ENCODE data around the gene NSD1.

NSD1 gene

DNA sequence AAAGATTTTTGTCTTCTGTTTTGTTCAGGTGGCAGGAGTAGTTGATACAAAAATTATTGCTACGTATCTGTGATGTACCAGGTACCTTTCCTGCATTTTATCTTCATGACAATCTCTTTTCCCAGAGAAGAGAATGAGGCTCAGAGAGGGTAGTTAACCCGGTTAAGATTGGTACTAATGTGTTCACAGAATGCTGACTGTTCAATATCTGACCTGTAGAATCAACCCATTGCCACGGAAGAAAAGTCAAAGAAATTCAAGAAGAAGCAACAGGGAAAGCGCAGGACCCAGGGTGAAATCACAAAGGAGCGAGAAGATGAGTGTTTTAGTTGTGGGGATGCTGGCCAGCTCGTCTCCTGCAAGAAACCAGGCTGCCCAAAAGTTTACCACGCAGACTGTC, 158.2 kb downstream of the NSD1 start:
- Histone ChIP-seq H2BK15ac (ENCODE audit: low read depth, poor library complexity, severe bottlenecking) (no peak overlapping the region), H2BK120ac (ENCODE audit: low read depth, low read length) (no peak overlapping the region), H4K8ac (ENCODE audit: low read length) (no peak overlapping the region), H2AK5ac (ENCODE audit: low read length, severe bottlenecking) (no peak overlapping the region), H3K14ac (ENCODE audit: low read length in 2 of 2) (no peak overlapping the region), H3K18ac (ENCODE audit: low read depth in 1 of 2, low read length in 2 of 2) (no peak overlapping the region), H3K4me1 (ENCODE audit: control insufficient read depth, insufficient read depth, low read depth, low read length) (no peaks in the 10 kb centered on the region), H3K9me3 (ENCODE audit: control insufficient read depth, low read length) (no peaks in the 10 kb centered on the region), H2AFZ (ENCODE audit: low read depth, low read length) (no peak overlapping the region), H3K4me3 (ENCODE audit: insufficient read depth in 1 of 2, low read depth in 1 of 2, low read length in 2 of 2) (no peak overlapping the region), H3K27me3 (ENCODE audit: control insufficient read depth in 1 of 2, insufficient read depth in 1 of 2, low read length in 2 of 2) (no peaks in the 10 kb centered on the region), H3K4me2 (ENCODE audit: low read length, poor library complexity, severe bottlenecking) (no peak overlapping the region), H3K36me3 (ENCODE audit: control insufficient read depth in 1 of 2, insufficient read depth in 2 of 2, low read depth in 1 of 2, low read length in 2 of 2) (peaks cover 54 to 90% of the 10 kb centered on the region in 2 experiments), H3K27ac (ENCODE audit: low read length, poor library complexity, severe bottlenecking) (no peak overlapping the region), H3K79me1 (replicated peaks; ENCODE audit: low read length, poor library complexity, severe bottlenecking) (peaks cover 41% of the 10 kb centered on the region), H3K4ac (ENCODE audit: low read depth in 1 of 2, low read length in 2 of 2) (no peak overlapping the region), H4K91ac (ENCODE audit: low read length) (no peak overlapping the region), H3K23ac (ENCODE audit: low read length in 2 of 2) (no peak overlapping the region), H2BK12ac (ENCODE audit: low read length in 2 of 2) (no peak overlapping the region), H3K9ac (ENCODE audit: low read length) (no peak overlapping the region), H2BK5ac (ENCODE audit: low read depth, low read length, poor library complexity, severe bottlenecking) (no peak overlapping the region)
- no peak for DNase-seq
- over 99% methylated on average over 6 of the region's 7 CpGs for WGBS

DNA sequence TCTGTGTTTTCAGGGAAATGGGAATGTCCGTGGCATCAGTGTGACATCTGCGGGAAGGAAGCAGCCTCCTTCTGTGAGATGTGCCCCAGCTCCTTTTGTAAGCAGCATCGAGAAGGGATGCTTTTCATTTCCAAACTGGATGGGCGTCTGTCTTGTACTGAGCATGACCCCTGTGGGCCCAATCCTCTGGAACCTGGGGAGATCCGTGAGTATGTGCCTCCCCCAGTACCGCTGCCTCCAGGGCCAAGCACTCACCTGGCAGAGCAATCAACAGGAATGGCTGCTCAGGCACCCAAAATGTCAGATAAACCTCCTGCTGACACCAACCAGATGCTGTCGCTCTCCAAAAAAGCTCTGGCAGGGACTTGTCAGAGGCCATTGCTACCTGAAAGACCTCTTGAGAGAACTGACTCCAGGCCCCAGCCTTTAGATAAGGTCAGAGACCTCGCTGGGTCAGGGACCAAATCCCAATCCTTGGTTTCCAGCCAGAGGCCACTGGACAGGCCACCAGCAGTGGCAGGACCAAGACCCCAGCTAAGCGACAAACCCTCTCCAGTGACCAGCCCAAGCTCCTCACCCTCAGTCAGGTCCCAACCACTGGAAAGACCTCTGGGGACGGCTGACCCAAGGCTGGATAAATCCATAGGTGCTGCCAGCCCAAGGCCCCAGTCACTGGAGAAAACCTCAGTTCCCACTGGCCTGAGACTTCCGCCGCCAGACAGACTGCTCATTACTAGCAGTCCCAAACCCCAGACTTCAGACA, 160.4 kb downstream of the NSD1 start:
- H3K4me3 ChIP-seq (ENCODE audit: insufficient read depth in 1 of 2, low read depth in 1 of 2, low read length in 2 of 2) = no peak overlapping the region
- no peak overlapping the region for H3K9ac ChIP-seq (ENCODE audit: low read length)
- H3K27me3 ChIP-seq (ENCODE audit: control insufficient read depth in 1 of 2, insufficient read depth in 1 of 2, low read length in 2 of 2) = no peaks in the 10 kb centered on the region
- no peak overlapping the region for H2BK120ac ChIP-seq (ENCODE audit: low read depth, low read length)
- no peak overlapping the region for H3K14ac ChIP-seq (ENCODE audit: low read length in 2 of 2)
- no peak overlapping the region for H2AFZ ChIP-seq (ENCODE audit: low read depth, low read length)
- peaks cover 42% of the 10 kb centered on the region for H3K79me1 ChIP-seq (replicated peaks; ENCODE audit: low read length, poor library complexity, severe bottlenecking)
- no peak overlapping the region for H2BK5ac ChIP-seq (ENCODE audit: low read depth, low read length, poor library complexity, severe bottlenecking)
- H4K91ac ChIP-seq (ENCODE audit: low read length) = no peak overlapping the region
- H3K4ac ChIP-seq (ENCODE audit: low read depth in 1 of 2, low read length in 2 of 2) = no peak overlapping the region
- no peak for DNase-seq
- no peak overlapping the region for H3K27ac ChIP-seq (ENCODE audit: low read length, poor library complexity, severe bottlenecking)
- H4K8ac ChIP-seq (ENCODE audit: low read length) = no peak overlapping the region
- H2BK15ac ChIP-seq (ENCODE audit: low read depth, poor library complexity, severe bottlenecking) = no peak overlapping the region
- H3K18ac ChIP-seq (ENCODE audit: low read depth in 1 of 2, low read length in 2 of 2) = no peak overlapping the region
- no peak overlapping the region for H3K4me2 ChIP-seq (ENCODE audit: low read length, poor library complexity, severe bottlenecking)
- H2AK5ac ChIP-seq (ENCODE audit: low read length, severe bottlenecking) = no peak overlapping the region
- WGBS = 98% methylated on average over 12 of the region's 12 CpGs
- H3K4me1 ChIP-seq (ENCODE audit: control insufficient read depth, insufficient read depth, low read depth, low read length) = no peaks in the 10 kb centered on the region
- peaks cover 46 to 91% of the 10 kb centered on the region in 2 experiments for H3K36me3 ChIP-seq (ENCODE audit: control insufficient read depth in 1 of 2, insufficient read depth in 2 of 2, low read depth in 1 of 2, low read length in 2 of 2)
- H2BK12ac ChIP-seq (ENCODE audit: low read length in 2 of 2) = no peak overlapping the region
- H3K9me3 ChIP-seq (ENCODE audit: control insufficient read depth, low read length) = no peaks in the 10 kb centered on the region
- no peak overlapping the region for H3K23ac ChIP-seq (ENCODE audit: low read length in 2 of 2)

DNA sequence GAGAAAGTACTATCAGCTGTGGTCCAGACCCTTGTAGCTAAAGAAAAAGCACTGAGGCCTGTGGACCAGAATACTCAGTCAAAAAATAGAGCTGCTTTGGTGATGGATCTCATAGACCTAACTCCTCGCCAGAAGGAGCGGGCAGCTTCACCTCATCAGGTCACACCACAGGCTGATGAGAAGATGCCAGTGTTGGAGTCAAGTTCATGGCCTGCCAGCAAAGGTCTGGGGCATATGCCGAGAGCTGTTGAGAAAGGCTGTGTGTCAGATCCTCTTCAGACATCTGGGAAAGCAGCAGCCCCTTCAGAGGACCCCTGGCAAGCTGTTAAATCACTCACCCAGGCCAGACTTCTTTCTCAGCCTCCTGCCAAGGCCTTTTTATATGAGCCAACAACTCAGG, 161.1 kb downstream of the NSD1 start:
- Histone ChIP-seq H3K4me1 (ENCODE audit: control insufficient read depth, insufficient read depth, low read depth, low read length) (no peaks in the 10 kb centered on the region), H2BK15ac (ENCODE audit: low read depth, poor library complexity, severe bottlenecking) (no peak overlapping the region), H3K9me3 (ENCODE audit: control insufficient read depth, low read length) (no peaks in the 10 kb centered on the region), H4K91ac (ENCODE audit: low read length) (no peak overlapping the region), H3K4ac (ENCODE audit: low read depth in 1 of 2, low read length in 2 of 2) (no peak overlapping the region), H2AFZ (ENCODE audit: low read depth, low read length) (no peak overlapping the region), H3K4me3 (ENCODE audit: insufficient read depth in 1 of 2, low read depth in 1 of 2, low read length in 2 of 2) (no peak overlapping the region), H3K27ac (ENCODE audit: low read length, poor library complexity, severe bottlenecking) (no peak overlapping the region), H4K8ac (ENCODE audit: low read length) (no peak overlapping the region), H3K36me3 (ENCODE audit: control insufficient read depth in 1 of 2, insufficient read depth in 2 of 2, low read depth in 1 of 2, low read length in 2 of 2) (peaks cover 46 to 91% of the 10 kb centered on the region in 2 experiments), H2BK120ac (ENCODE audit: low read depth, low read length) (no peak overlapping the region), H2BK5ac (ENCODE audit: low read depth, low read length, poor library complexity, severe bottlenecking) (no peak overlapping the region), H3K27me3 (ENCODE audit: control insufficient read depth in 1 of 2, insufficient read depth in 1 of 2, low read length in 2 of 2) (no peaks in the 10 kb centered on the region), H3K18ac (ENCODE audit: low read depth in 1 of 2, low read length in 2 of 2) (no peak overlapping the region), H3K14ac (ENCODE audit: low read length in 2 of 2) (no peak overlapping the region), H2BK12ac (ENCODE audit: low read length in 2 of 2) (no peak overlapping the region), H3K79me1 (replicated peaks; ENCODE audit: low read length, poor library complexity, severe bottlenecking) (peaks cover 46% of the 10 kb centered on the region), H2AK5ac (ENCODE audit: low read length, severe bottlenecking) (no peak overlapping the region), H3K4me2 (ENCODE audit: low read length, poor library complexity, severe bottlenecking) (no peak overlapping the region), H3K23ac (ENCODE audit: low read length in 2 of 2) (no peak overlapping the region), H3K9ac (ENCODE audit: low read length) (no peak overlapping the region)
- WGBS = 96% methylated on average over 3 of the region's 3 CpGs
- DNase-seq = no peak

DNA sequence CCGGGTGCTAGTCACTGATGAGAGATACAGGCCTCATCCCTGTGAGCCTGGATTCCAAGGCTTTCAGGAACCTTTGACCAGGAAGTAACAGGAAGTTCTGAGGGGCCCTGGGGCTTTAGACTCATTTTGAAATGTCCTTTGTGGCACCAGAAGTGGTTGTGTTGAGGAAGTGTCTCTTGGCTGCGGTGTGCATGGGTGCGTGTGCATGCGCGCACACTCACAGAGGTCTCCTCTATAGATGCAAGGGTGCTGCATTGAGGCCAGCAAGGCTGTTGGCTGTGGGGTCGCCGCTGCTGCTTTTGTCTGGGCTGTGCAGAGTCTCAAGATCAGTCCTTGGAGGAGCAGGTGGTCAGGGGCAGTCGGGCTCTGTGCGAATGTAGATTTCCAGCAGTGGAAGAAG, 162.4 kb downstream of the NSD1 start:
- peaks cover 46 to 92% of the 10 kb centered on the region in 2 experiments for H3K36me3 ChIP-seq (ENCODE audit: control insufficient read depth in 1 of 2, insufficient read depth in 2 of 2, low read depth in 1 of 2, low read length in 2 of 2)
- no peaks in the 10 kb centered on the region for H3K9me3 ChIP-seq (ENCODE audit: control insufficient read depth, low read length)
- no peak overlapping the region for H3K4me2 ChIP-seq (ENCODE audit: low read length, poor library complexity, severe bottlenecking)
- H2AK5ac ChIP-seq (ENCODE audit: low read length, severe bottlenecking) = no peak overlapping the region
- no peak overlapping the region for H3K4ac ChIP-seq (ENCODE audit: low read depth in 1 of 2, low read length in 2 of 2)
- H2BK12ac ChIP-seq (ENCODE audit: low read length in 2 of 2) = no peak overlapping the region
- H3K14ac ChIP-seq (ENCODE audit: low read length in 2 of 2) = no peak overlapping the region
- no peak overlapping the region for H3K23ac ChIP-seq (ENCODE audit: low read length in 2 of 2)
- peaks cover 44% of the 10 kb centered on the region for H3K79me1 ChIP-seq (replicated peaks; ENCODE audit: low read length, poor library complexity, severe bottlenecking)
- no peak overlapping the region for H3K4me3 ChIP-seq (ENCODE audit: insufficient read depth in 1 of 2, low read depth in 1 of 2, low read length in 2 of 2)
- H2BK120ac ChIP-seq (ENCODE audit: low read depth, low read length) = no peak overlapping the region
- H2BK5ac ChIP-seq (ENCODE audit: low read depth, low read length, poor library complexity, severe bottlenecking) = no peak overlapping the region
- 96% methylated on average over 9 of the region's 9 CpGs for WGBS
- no peak overlapping the region for H3K18ac ChIP-seq (ENCODE audit: low read depth in 1 of 2, low read length in 2 of 2)
- DNase-seq = no peak
- no peak overlapping the region for H4K8ac ChIP-seq (ENCODE audit: low read length)
- H2AFZ ChIP-seq (ENCODE audit: low read depth, low read length) = no peak overlapping the region
- no peaks in the 10 kb centered on the region for H3K27me3 ChIP-seq (ENCODE audit: control insufficient read depth in 1 of 2, insufficient read depth in 1 of 2, low read length in 2 of 2)
- no peak overlapping the region for H3K27ac ChIP-seq (ENCODE audit: low read length, poor library complexity, severe bottlenecking)
- no peak overlapping the region for H4K91ac ChIP-seq (ENCODE audit: low read length)
- no peak overlapping the region for H2BK15ac ChIP-seq (ENCODE audit: low read depth, poor library complexity, severe bottlenecking)
- H3K9ac ChIP-seq (ENCODE audit: low read length) = no peak overlapping the region
- peaks cover 5% of the 10 kb centered on the region for H3K4me1 ChIP-seq (ENCODE audit: control insufficient read depth, insufficient read depth, low read depth, low read length)
